Fibroblast of lung (primary cell): ENCODE measurements around the gene BTG4.

Source experiments
- EZH2 ChIP-seq: IDR thresholded peaks from 2 replicates; pipeline ENCODE4 v1.5.1; 2012; ENCODE audit warnings: low read length, control low read depth, mild to moderate bottlenecking; ENCODE audit errors: missing control alignments
- TF ChIP-seq, protein P1 (sequence below), 2 donors: IDR thresholded peaks in 1 of 2; conservative IDR thresholded peaks in 1 of 2; 1 replicate in 1 of 2; 2 replicates in 1 of 2; pipeline ENCODE4 v1.5.1; 2011 to 2012; ENCODE audit warnings: low read length in 2 of 2, control low read depth in 1 of 2, inconsistent platforms in 1 of 2, low read depth in 1 of 2, mild to moderate bottlenecking in 1 of 2

DNA sequence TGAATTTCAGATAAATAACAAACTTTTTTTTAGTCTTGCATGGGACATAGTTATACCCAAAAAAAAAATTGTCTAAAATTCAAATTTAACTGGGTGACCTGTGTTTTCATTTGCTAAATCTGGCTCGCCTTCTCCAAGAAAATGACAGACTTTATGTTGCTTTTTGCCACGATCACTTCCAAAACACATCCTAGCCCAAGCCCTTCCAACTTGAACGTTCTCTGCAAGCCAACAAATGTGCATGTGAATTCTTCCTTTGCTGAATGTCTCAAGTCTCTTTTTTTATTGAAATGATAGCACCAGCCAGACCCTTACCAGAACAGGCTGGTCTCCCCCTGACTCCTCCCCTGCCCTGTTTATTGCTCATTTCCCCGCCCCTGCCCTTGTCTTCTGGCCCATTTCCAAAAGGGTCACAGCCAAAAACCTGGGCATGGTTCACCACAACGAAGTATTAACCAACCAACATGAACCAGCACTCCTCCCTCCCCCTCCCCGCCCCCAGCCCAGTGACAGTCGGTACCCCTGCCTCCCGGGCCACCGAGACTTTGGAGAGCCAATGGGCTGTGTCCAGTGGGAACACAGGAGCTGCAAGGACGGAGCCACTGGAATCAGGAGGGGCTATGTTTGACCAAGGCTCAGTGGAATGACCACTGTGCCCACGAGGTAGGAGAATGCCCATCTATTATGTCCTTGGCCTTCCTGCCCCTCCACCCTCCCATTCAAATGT, 63.2 kb downstream of the BTG4 start:
- no peak for TF ChIP-seq EZH2
- TF ChIP-seq, protein P1, sequence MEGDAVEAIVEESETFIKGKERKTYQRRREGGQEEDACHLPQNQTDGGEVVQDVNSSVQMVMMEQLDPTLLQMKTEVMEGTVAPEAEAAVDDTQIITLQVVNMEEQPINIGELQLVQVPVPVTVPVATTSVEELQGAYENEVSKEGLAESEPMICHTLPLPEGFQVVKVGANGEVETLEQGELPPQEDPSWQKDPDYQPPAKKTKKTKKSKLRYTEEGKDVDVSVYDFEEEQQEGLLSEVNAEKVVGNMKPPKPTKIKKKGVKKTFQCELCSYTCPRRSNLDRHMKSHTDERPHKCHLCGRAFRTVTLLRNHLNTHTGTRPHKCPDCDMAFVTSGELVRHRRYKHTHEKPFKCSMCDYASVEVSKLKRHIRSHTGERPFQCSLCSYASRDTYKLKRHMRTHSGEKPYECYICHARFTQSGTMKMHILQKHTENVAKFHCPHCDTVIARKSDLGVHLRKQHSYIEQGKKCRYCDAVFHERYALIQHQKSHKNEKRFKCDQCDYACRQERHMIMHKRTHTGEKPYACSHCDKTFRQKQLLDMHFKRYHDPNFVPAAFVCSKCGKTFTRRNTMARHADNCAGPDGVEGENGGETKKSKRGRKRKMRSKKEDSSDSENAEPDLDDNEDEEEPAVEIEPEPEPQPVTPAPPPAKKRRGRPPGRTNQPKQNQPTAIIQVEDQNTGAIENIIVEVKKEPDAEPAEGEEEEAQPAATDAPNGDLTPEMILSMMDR (conservative IDR thresholded peaks at IDR 0.05 in 1 of 2, IDR thresholded peaks at IDR 0.05 in 1 of 2; ENCODE audit: low read depth in 1 of 2, low read length in 2 of 2) = no peak
